Esophagus (tissue), 2 donors: ENCODE results near the gene PRRG4. TPM values are rescaled to one million over a fixed set of nuclear protein-coding genes. Genes with fewer than 3 reads are reported as not detected.
A peak's percentile ranks its signal among the peaks of the same experiment; 100 is the strongest.
"Not testable (repeated sequence)": the region's sequence is repeated elsewhere in the genome, so short reads cannot be mapped to it uniquely, and the experiment has no call there.

Experiments
- H3K27ac ChIP-seq, 2 donors: one replicate each; pipeline ENCODE4 v1.5.1; 2013; ENCODE audit warnings: low read depth in 2 of 2, mild to moderate bottlenecking in 2 of 2, inconsistent platforms in 1 of 2, low read length in 1 of 2, moderate library complexity in 1 of 2
- H3K27me3 ChIP-seq, 2 donors: one replicate each; pipeline ENCODE4 v1.6.1; 2013; ENCODE audit warnings: low read length in 2 of 2, control low read depth in 1 of 2, mild to moderate bottlenecking in 1 of 2; ENCODE audit not compliant: insufficient read depth in 2 of 2, control insufficient read depth in 1 of 2
- H3K36me3 ChIP-seq, 2 donors: one replicate each; pipeline ENCODE4 v1.6.1; 2013; ENCODE audit warnings: low read length in 1 of 2; ENCODE audit not compliant: control insufficient read depth in 2 of 2, insufficient read depth in 2 of 2
- H3K4me1 ChIP-seq, 2 donors: one replicate each; pipeline ENCODE4 v1.6.1; 2013; ENCODE audit warnings: low read length in 1 of 2; ENCODE audit not compliant: control insufficient read depth in 2 of 2, insufficient read depth in 2 of 2
- H3K4me3 ChIP-seq, 2 donors: one replicate each; pipeline ENCODE4 v1.5.1; 2013; ENCODE audit warnings: low read length in 2 of 2, mild to moderate bottlenecking in 2 of 2, low read depth in 1 of 2, moderate library complexity in 1 of 2
- H3K9me3 ChIP-seq, 2 donors: one replicate each; pipeline ENCODE4 v1.6.1; 2013; ENCODE audit warnings: mild to moderate bottlenecking in 2 of 2, low read depth in 1 of 2, low read length in 1 of 2, moderate library complexity in 1 of 2; ENCODE audit not compliant: control insufficient read depth in 2 of 2, insufficient read depth in 1 of 2
- WGBS, 2 donors: extraction: QIAGEN DNeasy Blood & Tissue Kit; methylation state at CpG; one replicate each; pipeline ENCODE4 v1.1.7; 2013; 5-methylcytosine and 5-hydroxymethylcytosine counted together
- polyA plus RNA-seq, 2 donors: library from polyadenylated mRNA; stranded (reverse); fragments of 200-250 nt; gene quantifications; one replicate each; pipeline ENCODE4 v1.2.3, GENCODE V29; 2013
- donor health status: healthy with polysubstance abuse.
- donor health status: Bipolar disorder and iron deficiency.

PRRG4 gene
- polyA plus RNA-seq, 2 donors, result 16.9 to 20.6 TPM

GRCh38 chr11:32843544-32843943 is 13.8 kb downstream of the PRRG4 start:
- Histone ChIP-seq H3K27me3 (no peaks in the 10 kb centered on the region), H3K36me3 (peaks cover 0 to 5% of the 10 kb centered on the region in 2 donors), H3K4me1 (no peaks in the 10 kb centered on the region), H3K4me3 (no peak overlapping the region), H3K27ac (no peak overlapping the region), H3K9me3 (no peaks in the 10 kb centered on the region)
- 66 to 76% methylated on average over 3 of the region's 3 CpGs for WGBS, 2 donors

- Histone ChIP-seq H3K4me3 (no peak overlapping the region), H3K4me1 (no peaks in the 10 kb centered on the region), H3K27me3 (no peaks in the 10 kb centered on the region), H3K9me3 (no peaks in the 10 kb centered on the region), H3K27ac (no peak overlapping the region), H3K36me3 (peaks cover 0 to 5% of the 10 kb centered on the region in 2 donors)
- 84 to 86% methylated on average over 2 of the region's 2 CpGs for WGBS, 2 donors
Observed at GRCh38 chr11:32847511-32847910, 17.8 kb downstream of the PRRG4 start.

GRCh38 chr11:32849761-32850160 is 20.0 kb downstream of the PRRG4 start:
- no peaks in the 10 kb centered on the region for H3K9me3 ChIP-seq
- H3K27ac ChIP-seq, result no peak overlapping the region
- WGBS, 2 donors, result 82 to 91% methylated on average over 1 of the region's 1 CpG
- H3K36me3 ChIP-seq, result peaks cover 0 to 4% of the 10 kb centered on the region in 2 donors
- no peaks in the 10 kb centered on the region for H3K27me3 ChIP-seq
- no peaks in the 10 kb centered on the region for H3K4me1 ChIP-seq
- H3K4me3 ChIP-seq, result no peak overlapping the region

GRCh38 chr11:32851251-32851650 is 21.5 kb downstream of the PRRG4 start:
- H3K4me1 ChIP-seq, result no peaks in the 10 kb centered on the region
- 89 to 94% methylated on average over 1 of the region's 1 CpG for WGBS, 2 donors
- no peaks in the 10 kb centered on the region for H3K27me3 ChIP-seq
- no peaks in the 10 kb centered on the region for H3K9me3 ChIP-seq
- H3K4me3 ChIP-seq, result no peak overlapping the region
- no peak overlapping the region for H3K27ac ChIP-seq
- peaks cover 0 to 4% of the 10 kb centered on the region in 2 donors for H3K36me3 ChIP-seq

- Histone ChIP-seq H3K4me3 (no peak overlapping the region), H3K9me3 (no peaks in the 10 kb centered on the region), H3K27ac (peak overlapping the region; percentile 48 to 50), H3K4me1 (no peaks in the 10 kb centered on the region), H3K36me3 (peaks cover 0 to 4% of the 10 kb centered on the region in 2 donors), H3K27me3 (no peaks in the 10 kb centered on the region)
- 57 to 64% methylated on average over 4 of the region's 4 CpGs for WGBS, 2 donors
Observed at GRCh38 chr11:32852207-32852606, 22.5 kb downstream of the PRRG4 start.

GRCh38 chr11:32855601-32856000 is 25.9 kb downstream of the PRRG4 start:
- Histone ChIP-seq H3K4me1 (no peaks in the 10 kb centered on the region), H3K27ac (no peak overlapping the region), H3K4me3 (no peak overlapping the region), H3K36me3 (peaks cover 0 to 2% of the 10 kb centered on the region in 2 donors), H3K9me3 (no peaks in the 10 kb centered on the region), H3K27me3 (no peaks in the 10 kb centered on the region)
- 61 to 62% methylated on average over 2 of the region's 2 CpGs for WGBS, 2 donors

GRCh38 chr11:32858731-32859130 is 29.0 kb downstream of the PRRG4 start:
- H3K4me3 ChIP-seq, result no peak overlapping the region
- H3K27ac ChIP-seq, result no peak overlapping the region
- WGBS, 2 donors, result 71 to 75% methylated on average over 1 of the region's 1 CpG
- no peaks in the 10 kb centered on the region for H3K27me3 ChIP-seq
- H3K4me1 ChIP-seq, result no peaks in the 10 kb centered on the region
- H3K9me3 ChIP-seq, result no peaks in the 10 kb centered on the region
- no peaks in the 10 kb centered on the region for H3K36me3 ChIP-seq

- Histone ChIP-seq H3K4me3 (no peak overlapping the region), H3K27me3 (no peaks in the 10 kb centered on the region), H3K36me3 (no peaks in the 10 kb centered on the region), H3K9me3 (no peaks in the 10 kb centered on the region), H3K4me1 (no peaks in the 10 kb centered on the region), H3K27ac (no peak overlapping the region)
- WGBS, 2 donors, result 71 to 85% methylated on average over 3 of the region's 3 CpGs
Observed at GRCh38 chr11:32861850-32862577, 32.3 kb downstream of the PRRG4 start.

- H3K4me1 ChIP-seq, result no peaks in the 10 kb centered on the region
- no peaks in the 10 kb centered on the region for H3K9me3 ChIP-seq
- no peak overlapping the region for H3K27ac ChIP-seq
- no peaks in the 10 kb centered on the region for H3K27me3 ChIP-seq
- no peak overlapping the region for H3K4me3 ChIP-seq
- no peaks in the 10 kb centered on the region for H3K36me3 ChIP-seq
Observed at GRCh38 chr11:32864555-32864954, 34.8 kb downstream of the PRRG4 start.

- H3K36me3 ChIP-seq, H3K27me3 ChIP-seq: not testable (repeated sequence)
- WGBS, 2 donors, result 71 to 77% methylated on average over 4 of the region's 4 CpGs
Observed at GRCh38 chr11:32868752-32869151, 39.0 kb downstream of the PRRG4 start.

More at GRCh38 chr11:32868752-32869151, 39.0 kb downstream of the PRRG4 start:
- not testable (repeated sequence) for H3K4me1 ChIP-seq, H3K4me3 ChIP-seq, H3K9me3 ChIP-seq, H3K27ac ChIP-seq
